ENCODE measurements around the gene CARD10.

Gene CARD10

GRCh38 chr22:37491106-37491505 is 28.1 kb downstream of the CARD10 start:
- in situ Hi-C loops (cut with MboI; ENCODE audit: low sequenced_read_pairs) = no loop called here

GRCh38 chr22:37489983-37490382 is 29.2 kb downstream of the CARD10 start:
- in situ Hi-C loops (cut with MboI; ENCODE audit: low sequenced_read_pairs) = no loop called here

- in situ Hi-C loops (cut with MboI; ENCODE audit: low sequenced_read_pairs) = no loop called here
These were observed 30.7 kb downstream of the CARD10 start for GRCh38 chr22:37488337-37489135.

GRCh38 chr22:37487571-37487970 is 31.6 kb downstream of the CARD10 start:
- in situ Hi-C loops (cut with MboI; ENCODE audit: low sequenced_read_pairs) = no loop called here

- in situ Hi-C loops (cut with MboI; ENCODE audit: low sequenced_read_pairs) = no loop called here
These were observed 32.1 kb downstream of the CARD10 start for GRCh38 chr22:37487129-37487528.

GRCh38 chr22:37486224-37486845 is 32.9 kb downstream of the CARD10 start, which contains the start of gene MFNG:
TSS of gene MFNG (minus strand) at chr22:37486384. CDS start at chr22:37486177, 207 bp downstream.
- in situ Hi-C loops (cut with MboI; ENCODE audit: low sequenced_read_pairs) = no loop called here

GRCh38 chr22:37485395-37486223 is 33.6 kb downstream of the CARD10 start:
- in situ Hi-C loops (cut with MboI; ENCODE audit: low sequenced_read_pairs) = no loop called here

- in situ Hi-C loops (cut with MboI; ENCODE audit: low sequenced_read_pairs) = no loop called here
These were observed 34.5 kb downstream of the CARD10 start for GRCh38 chr22:37484480-37485394.

- in situ Hi-C loops (cut with MboI; ENCODE audit: low sequenced_read_pairs) = no loop called here
These were observed 36.2 kb downstream of the CARD10 start for GRCh38 chr22:37483050-37483449.

GRCh38 chr22:37482244-37482643 is 37.0 kb downstream of the CARD10 start:
- in situ Hi-C loops (cut with MboI; ENCODE audit: low sequenced_read_pairs) = no loop called here

- in situ Hi-C loops (cut with MboI; ENCODE audit: low sequenced_read_pairs) = no loop called here
These were observed 37.8 kb downstream of the CARD10 start for GRCh38 chr22:37481347-37481907.

- in situ Hi-C loops (cut with MboI; ENCODE audit: low sequenced_read_pairs) = no loop called here
These were observed 38.5 kb downstream of the CARD10 start for GRCh38 chr22:37480387-37481346.

GRCh38 chr22:37479196-37479595 is 40.0 kb downstream of the CARD10 start:
- in situ Hi-C loops (cut with MboI; ENCODE audit: low sequenced_read_pairs) = no loop called here

GRCh38 chr22:37476389-37477329 is 42.6 kb downstream of the CARD10 start:
- in situ Hi-C loops (cut with MboI; ENCODE audit: low sequenced_read_pairs) = no loop called here

- in situ Hi-C loops (cut with MboI; ENCODE audit: low sequenced_read_pairs) = loop anchor here (25.0 kb wide), 1 partner anchor 937 kb away; the partner anchor contains the start of gene EIF3D
These were observed 44.6 kb downstream of the CARD10 start for GRCh38 chr22:37474447-37475090.

GRCh38 chr22:37473437-37473946 is 45.7 kb downstream of the CARD10 start:
- in situ Hi-C loops (cut with MboI; ENCODE audit: low sequenced_read_pairs) = loop anchor here (25.0 kb wide), 1 partner anchor 936 kb away; the partner anchor contains the start of gene EIF3D

Data from HL-60/S4 treated with retinoic acid at 250 ng/mL for 4 days and 3 days (cell line).